NCI-H146 treated with DMSO at 0.1 percent for 48 hours (cell line): ENCODE data around the gene PCDHGA3.
"Not testable (repeated sequence)": the region's sequence is repeated elsewhere in the genome, so short reads cannot be mapped to it uniquely, and the experiment has no call there.

Experiments used
- DNase-seq: peaks from one replicate; lab custom pipeline; 2025; ENCODE audit not compliant: unreplicated experiment; lab: John Stamatoyannopoulos, UW

Gene PCDHGA3

DNA sequence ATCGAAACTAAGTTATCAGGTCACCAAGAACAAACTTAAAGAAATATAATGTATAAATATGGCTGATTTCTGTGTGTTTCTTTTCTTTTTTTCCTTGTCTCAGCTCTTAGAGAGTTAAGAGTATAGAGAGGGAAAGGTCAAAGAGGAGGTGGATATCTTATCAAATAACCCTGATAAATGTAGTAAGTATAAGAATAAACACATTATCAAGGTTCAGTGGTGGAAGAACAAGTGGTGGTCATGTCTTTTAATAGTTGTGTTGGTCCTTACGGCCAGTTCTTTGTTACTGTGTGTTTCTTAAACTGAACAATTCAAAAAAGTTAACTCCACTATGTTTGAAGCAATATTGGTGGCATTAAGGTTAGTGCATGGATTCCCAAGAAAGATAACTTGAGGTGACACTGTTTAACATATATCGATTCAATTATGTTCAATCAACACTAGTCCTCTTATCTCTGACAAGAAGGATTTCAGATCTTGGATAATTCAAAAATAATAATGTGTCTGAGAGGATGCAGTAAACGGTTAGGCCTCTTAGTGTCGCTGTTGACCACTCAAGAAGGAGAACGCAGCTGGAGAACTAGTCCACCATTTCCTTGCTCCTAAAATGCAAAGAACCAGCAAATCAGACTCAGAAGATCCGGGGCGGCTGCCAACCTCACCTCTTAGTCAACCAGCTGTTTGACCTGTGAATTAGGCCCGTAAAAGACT lies at the start of gene PCDHGA3:
TSS of gene PCDHGA3 (plus strand) at position 588 of the 711 bp plus-strand sequence. CDS start 205 bp downstream, outside the sequence.
- no peak for DNase-seq

DNA sequence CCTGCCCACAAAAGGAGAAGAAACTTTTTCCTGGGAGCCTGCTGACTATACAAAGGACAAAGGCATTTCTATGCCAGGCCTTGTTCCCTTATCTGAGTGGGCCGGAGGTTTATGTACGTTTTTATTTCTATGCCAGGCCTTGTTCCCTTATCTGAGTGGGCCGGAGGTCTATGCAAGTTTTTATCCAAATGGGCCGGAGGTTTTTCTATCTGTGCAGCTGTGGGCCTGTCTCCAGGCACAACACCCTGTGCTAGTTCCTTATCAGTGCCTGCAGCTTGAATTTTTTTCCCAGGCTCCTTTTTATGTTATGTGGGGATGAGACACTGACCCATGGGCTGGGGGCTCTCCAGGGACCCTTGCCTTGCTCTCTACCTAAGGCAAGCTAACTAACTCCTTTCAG lies 45.3 kb upstream of the PCDHGA3 start:
- DNase-seq: no peak

DNA sequence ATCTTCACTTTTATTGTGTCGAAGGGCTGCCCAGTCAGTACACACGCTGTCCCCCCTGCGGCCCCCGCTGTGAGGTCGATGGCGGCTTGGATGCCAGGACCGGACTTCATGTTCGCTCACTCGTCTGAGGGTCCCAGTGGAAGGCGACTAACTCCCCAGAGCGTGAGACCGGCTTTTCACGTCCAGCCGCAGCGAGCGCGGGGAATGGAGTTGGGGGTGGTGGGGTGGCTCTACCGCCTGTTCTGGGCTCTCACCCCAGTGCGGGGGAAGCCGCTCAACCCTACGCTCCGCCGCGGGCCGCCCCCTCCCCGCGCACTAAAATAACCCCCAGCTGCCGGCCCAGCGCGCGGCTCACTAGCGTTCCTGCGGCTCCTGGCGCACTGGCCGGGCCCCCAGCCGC lies 39.9 kb upstream of the PCDHGA3 start, which contains the start of gene SLC25A2:
TSS of gene SLC25A2 (minus strand) at position 294 of the 400 bp plus-strand sequence. CDS start at position 110, 184 bp downstream.
- DNase-seq: no peak

DNA sequence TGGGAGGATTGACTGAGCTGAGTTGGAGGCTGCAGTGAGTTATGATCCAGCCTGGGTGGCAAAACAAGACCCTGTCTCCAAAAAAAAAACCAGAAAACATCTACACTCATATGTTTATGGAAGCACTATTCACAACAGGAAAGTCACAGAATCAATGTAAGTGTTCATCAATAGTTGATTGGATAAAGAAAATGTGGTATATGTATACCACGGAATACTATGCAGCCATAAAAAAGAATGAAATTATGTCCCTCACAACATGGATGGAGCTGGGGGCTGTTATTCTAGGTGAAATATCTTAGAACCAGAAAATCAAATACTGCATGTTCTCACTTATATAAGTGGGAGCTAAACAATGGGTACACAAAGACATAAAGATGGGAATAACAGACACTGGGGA lies 37.0 kb upstream of the PCDHGA3 start:
- no peak for DNase-seq

DNA sequence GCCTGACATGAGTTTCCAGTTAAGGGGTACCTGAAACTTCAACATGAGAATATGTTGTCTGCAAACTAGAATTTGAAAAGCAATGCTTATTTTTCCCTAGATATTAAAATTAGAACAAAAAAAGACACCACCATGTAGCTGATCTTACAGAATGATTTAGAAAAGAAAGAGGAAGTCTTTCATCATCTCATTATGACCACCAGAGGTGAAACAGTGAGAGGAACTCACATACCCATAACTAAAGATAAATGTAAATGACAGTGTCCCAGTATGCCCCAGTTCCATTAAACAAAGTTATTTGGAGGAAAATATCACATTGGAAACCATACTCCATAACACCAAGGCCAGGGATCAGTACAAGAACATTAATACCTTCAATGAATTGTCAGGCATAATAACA lies 29.9 kb upstream of the PCDHGA3 start:
- no peak for DNase-seq

DNA sequence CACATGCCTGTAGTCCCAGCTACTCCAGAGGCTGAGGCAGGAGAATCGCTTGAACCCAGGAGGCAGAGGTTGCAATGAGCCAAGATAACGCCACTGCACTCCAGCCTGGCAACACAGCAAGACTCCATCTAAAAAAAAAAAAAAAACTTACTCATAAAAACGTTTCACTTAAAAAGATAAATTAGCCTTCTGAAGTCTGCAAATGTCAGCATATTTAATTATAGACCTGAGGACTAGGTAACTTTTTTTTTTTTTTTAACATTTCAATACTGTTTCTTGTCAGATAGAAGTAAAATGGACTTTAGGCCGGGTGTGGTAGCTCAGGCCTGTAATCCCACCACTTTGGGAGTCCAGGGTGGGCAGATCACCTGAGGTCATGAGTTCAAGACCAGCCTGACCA lies 26.7 kb upstream of the PCDHGA3 start:
- not testable (repeated sequence) for DNase-seq

DNA sequence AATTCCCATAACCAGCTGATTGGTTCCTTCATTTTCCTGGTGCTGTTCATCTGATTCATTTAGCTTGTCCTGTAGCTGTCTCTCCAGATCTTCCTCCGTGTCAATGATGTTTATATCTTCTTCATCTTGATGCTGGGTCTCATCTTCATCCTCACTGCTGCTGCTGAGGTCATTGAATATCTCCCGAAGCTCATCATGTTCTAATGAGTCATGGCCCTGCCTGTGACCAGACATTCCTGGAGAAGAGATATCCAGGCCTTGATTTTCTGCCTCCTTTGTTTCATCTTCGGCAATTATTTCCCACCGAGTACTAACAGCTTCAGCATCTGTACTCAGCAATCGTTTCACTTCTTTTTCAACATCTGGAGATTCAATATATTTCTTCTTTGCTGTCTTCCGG lies 24.4 kb upstream of the PCDHGA3 start:
- no peak for DNase-seq

DNA sequence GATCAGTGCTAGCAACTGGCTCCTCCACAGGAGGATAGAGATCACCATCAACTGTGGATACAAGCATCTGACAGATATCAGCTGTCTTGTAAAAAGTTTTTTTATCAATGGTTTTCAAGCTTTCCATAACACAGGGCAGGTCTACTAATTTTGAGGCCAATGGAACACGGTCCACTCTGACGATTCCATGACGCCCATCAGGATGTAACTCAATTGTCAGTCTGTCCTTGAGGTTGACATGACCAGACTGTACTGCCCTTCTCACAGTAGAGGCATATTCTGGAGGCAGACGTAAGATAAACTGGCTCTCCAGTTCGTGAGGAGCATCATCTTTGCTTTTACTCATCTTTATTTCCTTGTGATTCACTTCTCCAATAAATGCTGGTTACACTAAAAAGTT lies 23.9 kb upstream of the PCDHGA3 start:
- no peak for DNase-seq

DNA sequence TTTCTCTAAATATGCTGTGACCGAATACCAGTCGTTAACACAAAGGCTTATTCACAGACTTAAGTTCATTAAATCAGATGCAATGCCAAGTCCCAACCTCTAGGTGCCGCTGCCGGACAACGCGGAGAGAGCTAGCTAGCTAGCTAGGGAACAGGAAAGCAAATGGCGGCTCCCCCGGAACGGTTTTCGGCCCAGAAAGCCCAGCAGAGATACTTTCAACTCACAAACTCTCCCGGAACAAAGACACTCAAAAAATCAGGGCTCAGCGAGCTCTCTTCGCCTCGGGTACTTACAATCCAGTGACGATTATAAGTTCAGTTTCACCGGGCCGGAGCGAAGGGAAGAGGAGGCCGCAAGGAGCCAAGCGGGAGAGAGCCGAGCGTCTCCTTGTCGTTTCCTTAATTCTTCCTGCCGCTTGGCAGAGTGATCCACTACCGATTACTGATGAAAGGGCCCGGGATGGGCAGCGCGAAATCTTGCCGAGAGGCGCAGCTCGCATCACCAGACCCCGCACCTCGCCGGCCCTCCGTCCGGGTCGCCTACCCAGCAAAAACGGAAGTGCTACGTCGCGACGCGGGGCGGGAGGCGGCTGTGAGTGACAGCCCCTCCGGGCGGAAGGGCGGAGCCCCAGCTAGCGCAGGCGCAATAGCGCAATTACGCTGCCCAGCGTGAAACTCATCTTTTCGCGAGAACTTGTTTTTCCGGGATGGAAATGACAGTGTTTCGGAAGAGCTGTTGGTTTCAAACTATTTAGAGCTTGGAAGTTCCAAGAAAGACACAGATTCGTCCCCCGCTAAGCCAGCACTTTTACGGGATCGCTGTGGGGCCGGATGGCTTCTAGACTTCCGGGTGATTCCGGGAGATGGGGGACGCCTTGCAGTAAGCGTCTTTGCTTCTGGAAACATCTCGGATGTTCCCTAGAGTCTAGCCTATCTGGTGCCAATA lies 23.1 kb upstream of the PCDHGA3 start, which contains the start of gene TAF7:
TSS of gene TAF7 (minus strand) at position 560 of the 945 bp plus-strand sequence. CDS start 740 bp downstream, outside the sequence.
- DNase-seq: peak; percentile 49

DNA sequence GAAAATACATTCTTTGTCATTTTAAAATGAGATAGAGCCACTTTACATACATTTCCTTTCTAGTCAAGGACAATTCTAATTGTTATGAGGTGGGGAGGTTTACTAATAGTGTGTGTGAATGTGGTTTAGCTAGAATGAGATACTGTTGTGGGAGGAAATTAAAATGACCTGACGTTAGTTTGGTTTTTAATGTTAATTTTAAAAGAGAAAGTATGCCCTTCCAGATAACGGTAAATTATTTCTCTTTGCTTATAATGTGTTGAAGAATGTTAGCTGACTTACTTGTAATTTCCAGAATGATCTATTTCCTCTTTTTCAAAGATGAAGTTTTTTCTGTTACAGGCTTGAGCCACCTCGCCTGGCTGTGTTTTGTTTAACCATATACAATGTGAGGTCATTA lies 21.4 kb upstream of the PCDHGA3 start:
- no peak for DNase-seq

DNA sequence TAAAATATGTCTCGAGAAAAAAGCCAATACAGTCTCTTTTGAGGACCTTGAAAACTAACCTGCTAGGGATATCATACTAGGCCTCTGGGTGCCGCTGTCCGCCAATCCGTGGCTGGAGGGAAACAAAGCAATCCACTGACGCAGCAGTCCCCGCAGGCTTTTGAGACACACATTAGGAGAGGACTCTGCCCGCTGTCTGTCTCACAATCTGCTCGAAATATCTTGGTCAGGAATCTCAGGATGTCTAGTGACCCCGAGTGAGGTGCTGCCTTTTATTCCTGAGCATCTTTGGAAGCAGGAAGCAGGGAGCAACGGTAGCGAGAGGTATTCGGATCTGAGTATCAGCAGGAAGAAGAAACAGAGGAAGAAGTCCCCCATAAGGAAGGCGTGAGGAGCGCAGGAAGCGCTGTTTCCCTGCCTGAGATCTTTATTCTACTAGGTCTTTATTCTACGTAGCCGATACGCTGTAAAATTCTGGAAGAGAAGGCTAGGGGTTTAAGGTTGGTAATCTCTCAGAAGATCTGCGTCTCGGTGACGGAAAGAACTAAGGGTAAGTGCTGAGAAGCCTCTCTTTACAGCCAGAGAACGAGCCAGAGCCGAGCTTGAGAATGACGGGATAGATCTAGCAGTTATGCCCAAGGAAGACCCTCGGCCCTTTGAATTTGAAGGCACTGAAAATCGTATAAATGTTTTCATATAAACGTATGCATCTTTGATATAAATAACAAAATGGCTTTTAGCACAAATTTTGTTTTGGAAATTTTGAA lies 17.4 kb upstream of the PCDHGA3 start:
- peak; percentile 63 for DNase-seq

DNA sequence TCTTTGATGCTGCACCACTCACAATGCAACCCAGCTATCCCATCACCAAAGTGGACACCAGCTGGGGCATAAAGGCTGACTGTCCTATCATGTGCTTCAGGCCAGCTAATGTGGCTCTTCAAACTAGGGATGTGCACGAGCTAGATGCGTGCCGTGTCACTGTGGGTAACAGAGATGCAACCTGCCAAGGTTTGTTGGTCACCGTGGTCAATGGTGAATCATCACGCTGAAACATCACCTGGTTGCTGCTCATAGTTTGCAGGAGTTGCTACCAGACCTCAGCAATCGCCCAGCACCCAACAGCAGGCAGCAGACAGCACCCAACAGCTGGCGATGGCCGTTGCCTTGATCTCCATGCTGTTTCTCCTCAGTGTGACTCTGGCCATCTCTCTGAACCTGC lies 15.4 kb upstream of the PCDHGA3 start:
- no peak for DNase-seq

DNA sequence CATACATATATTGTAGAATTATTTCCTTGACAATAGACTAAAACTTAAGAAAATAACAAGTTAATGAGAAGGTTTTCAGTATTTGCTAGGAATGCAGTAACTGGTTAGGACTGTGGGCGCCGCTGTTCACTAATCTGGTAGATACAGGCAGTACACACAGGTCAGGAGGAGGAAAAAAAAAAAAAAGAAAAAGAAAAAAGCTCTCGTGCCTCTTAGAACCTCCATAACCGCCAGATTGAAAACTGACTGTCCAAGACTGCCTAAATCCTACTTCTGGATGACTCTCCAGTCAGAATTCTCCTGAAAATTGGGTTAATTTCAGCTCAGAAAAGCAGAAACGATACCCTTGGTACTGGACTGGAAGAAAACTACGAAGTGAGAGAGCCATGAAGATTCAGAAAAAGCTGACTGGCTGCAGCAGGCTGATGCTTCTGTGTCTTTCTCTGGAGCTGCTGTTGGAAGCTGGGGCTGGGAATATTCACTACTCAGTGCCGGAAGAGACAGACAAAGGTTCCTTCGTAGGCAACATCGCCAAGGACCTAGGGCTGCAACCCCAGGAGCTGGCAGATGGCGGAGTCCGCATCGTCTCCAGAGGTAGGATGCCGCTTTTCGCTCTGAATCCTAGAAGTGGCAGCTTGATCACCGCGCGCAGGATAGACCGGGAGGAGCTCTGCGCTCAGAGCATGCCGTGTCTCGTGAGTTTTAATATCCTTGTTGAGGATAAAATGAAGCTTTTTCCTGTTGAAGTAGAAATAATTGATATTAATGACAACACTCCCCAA lies 13.1 kb upstream of the PCDHGA3 start, which contains the start of gene PCDHGA1:
TSS of gene PCDHGA1 (plus strand) at position 216 of the 782 bp plus-strand sequence.
- DNase-seq: no peak

DNA sequence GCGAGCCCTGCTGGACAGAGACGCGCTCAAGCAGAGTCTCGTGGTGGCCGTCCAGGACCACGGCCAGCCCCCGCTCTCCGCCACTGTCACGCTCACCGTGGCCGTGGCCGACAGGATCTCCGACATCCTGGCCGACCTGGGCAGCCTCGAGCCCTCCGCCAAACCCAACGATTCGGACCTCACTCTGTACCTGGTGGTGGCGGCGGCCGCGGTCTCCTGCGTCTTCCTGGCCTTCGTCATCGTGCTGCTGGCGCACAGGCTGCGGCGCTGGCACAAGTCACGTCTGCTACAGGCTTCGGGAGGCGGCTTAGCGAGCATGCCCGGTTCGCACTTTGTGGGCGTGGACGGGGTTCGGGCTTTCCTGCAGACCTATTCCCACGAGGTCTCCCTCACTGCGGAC lies 11.1 kb upstream of the PCDHGA3 start:
- DNase-seq: not testable (repeated sequence)

DNA sequence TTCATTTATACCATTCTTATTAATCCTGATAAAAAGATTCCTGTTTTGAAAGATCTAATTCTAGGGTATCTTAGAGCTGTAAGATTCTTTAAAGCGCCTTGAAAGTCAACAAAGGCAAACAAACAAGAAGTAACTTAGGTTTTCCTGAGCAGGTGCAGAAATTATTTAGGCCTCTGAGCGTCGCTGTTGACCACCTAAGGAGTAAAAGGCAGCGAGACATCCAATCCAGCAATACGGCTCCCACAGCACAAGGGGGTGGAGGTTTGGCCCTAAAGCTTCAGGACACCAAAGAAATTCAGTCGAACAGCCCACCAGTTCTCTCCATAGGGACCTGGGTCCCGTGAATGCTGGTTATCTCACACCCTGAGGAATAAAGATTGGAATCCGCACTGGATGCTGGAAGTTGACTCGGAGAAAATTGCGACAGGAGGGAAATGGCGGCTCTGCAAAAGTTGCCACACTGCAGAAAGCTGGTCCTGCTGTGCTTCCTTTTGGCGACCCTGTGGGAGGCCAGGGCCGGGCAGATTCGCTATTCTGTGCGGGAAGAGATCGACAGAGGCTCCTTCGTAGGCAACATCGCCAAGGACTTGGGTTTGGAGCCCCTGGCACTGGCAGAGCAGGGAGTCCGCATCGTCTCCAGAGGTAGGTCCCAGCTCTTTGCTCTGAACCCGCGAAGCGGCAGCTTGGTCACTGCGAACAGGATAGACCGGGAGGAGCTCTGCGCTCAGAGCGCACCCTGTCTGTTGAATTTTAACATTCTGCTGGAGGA lies 4.9 kb upstream of the PCDHGA3 start, which contains the start of gene PCDHGA2:
TSS of gene PCDHGA2 (plus strand) at position 223 of the 769 bp plus-strand sequence.
- no peak for DNase-seq

DNA sequence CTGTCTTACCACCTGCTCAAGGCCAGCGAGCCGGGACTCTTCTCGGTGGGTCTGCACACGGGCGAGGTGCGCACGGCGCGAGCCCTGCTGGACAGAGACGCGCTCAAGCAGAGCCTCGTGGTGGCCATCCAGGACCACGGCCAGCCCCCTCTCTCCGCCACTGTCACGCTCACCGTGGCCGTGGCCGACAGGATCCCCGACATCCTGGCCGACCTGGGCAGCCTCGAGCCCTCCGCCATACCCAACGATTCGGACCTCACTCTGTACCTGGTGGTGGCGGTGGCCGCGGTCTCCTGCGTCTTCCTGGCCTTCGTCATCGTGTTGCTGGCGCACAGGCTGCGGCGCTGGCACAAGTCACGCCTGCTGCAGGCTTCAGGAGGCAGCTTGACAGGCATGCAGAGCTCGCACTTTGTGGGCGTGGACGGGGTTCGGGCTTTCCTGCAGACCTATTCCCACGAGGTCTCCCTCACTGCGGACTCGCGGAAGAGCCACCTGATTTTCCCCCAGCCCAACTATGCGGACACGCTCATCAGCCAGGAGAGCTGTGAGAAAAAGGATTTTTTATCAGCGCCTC lies 2.8 kb upstream of the PCDHGA3 start:
- DNase-seq: not testable (repeated sequence)

DNA sequence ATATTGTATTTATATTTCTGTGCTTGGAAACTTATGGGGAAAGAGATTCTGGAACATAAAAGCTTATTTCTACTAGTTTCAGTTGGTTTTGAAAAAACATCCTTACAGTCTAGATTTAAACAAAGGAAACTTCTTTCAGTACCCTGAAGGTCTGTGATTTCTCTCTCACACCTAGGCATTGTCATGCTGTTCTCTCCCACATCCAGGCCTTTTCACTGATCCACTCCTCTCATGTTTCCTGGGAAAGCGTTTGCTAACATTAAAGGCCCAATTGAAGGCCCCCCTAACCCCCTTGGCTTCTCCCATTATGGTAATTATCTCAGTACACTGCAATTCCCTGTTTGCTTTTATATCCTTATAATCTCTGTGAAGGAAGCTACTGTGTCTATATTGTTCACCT lies 856 bp upstream of the PCDHGA3 start:
- no peak for DNase-seq

DNA sequence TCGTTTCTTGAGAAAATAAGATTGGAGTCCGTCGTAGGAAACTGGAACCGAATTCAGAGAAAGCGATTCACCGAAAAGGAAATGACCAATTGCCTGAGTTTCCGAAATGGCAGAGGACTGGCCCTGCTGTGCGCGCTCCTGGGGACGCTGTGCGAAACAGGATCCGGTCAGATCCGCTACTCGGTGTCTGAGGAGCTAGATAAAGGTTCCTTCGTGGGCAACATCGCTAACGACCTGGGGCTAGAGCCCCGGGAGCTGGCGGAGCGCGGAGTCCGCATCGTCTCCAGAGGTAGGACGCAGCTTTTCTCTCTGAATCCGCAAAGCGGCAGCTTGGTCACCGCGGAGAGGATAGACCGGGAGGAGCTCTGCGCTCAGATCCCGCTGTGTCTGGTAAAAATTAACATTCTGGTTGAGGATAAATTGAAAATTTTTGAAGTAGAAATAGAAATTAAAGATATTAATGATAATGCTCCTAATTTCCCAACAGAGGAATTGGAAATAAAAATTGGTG lies 379 bp downstream of the PCDHGA3 start:
- DNase-seq: no peak

DNA sequence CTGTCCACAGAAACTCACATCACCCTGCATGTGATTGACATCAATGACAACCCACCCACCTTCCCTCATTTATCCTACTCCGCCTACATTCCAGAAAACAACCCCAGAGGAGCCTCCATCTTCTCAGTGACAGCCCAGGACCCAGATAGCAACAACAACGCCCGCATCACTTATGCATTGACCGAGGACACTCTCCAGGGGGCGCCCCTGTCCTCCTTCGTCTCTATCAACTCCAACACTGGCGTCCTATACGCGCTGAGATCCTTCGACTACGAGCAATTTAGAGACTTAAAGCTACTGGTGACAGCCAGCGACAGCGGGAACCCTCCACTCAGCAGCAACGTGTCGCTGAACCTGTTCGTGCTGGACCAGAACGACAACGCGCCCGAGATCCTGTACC lies 1.7 kb downstream of the PCDHGA3 start:
- DNase-seq: no peak
